ENCODE measurements around the gene PTBP2. TPM values are rescaled to one million over a fixed set of nuclear protein-coding genes. Genes with fewer than 3 reads are reported as not detected.

The PTBP2 gene, protein sequence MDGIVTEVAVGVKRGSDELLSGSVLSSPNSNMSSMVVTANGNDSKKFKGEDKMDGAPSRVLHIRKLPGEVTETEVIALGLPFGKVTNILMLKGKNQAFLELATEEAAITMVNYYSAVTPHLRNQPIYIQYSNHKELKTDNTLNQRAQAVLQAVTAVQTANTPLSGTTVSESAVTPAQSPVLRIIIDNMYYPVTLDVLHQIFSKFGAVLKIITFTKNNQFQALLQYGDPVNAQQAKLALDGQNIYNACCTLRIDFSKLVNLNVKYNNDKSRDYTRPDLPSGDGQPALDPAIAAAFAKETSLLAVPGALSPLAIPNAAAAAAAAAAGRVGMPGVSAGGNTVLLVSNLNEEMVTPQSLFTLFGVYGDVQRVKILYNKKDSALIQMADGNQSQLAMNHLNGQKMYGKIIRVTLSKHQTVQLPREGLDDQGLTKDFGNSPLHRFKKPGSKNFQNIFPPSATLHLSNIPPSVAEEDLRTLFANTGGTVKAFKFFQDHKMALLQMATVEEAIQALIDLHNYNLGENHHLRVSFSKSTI
- 7.2 and 7.8 TPM in 2 replicates for total RNA-seq

DNA sequence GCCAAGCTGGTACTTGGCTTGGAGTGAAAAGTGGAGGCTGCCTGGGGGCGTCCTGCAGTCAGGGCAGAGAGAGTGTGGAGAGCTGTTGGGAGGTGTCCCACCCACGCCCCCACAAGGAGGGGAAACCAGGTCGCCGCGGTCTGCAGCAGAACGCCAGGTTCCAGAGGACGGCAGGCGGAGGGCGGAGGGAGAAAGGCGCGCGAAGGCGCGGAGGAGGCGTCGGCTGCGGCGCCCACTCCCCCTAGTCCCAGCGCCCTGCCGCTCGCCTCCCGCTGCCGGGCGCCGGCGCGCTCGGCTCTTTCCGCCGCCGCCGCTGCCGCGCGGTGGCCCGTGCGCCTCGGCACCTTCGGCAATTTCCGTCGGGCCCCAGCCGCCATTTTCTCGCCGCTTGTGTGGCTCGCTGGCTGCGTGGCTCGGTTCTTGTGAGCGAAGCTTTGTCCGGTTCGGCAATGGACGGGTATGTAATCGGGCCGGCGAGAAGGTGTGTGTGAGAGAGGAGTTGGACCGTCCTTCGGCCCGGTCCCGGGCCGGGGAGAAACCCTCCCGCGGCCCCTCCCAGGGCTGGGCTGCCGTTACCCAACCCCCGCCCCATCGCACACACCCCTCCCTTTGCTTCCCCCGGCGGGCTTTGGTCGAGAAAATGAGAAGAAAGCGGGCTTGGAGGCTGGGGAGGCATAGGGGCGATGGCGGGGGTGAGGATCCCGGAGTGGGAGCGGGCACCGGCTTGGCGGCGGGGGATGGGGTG lies at the start of gene PTBP2:
Gene PTBP2, plus strand, starts transcription at position 369 of the 745 bp plus-strand sequence. Its CDS starts 81 bp downstream, at position 450.

